Esophagus squamous epithelium (tissue), 5 donors: ENCODE data around the gene IL6. TPM values are rescaled to one million over a fixed set of nuclear protein-coding genes. Genes with fewer than 3 reads are reported as not detected.

Source experiments
- DNase-seq: peaks from one replicate; lab custom pipeline; 2025; lab: John Stamatoyannopoulos, UW
- H3K27ac ChIP-seq, 4 donors: fragments of 200-600 bp; sonication (generic); one replicate each; pipeline ENCODE4 v1.5.1; 2016 to 2019; ENCODE audit warnings: mild to moderate bottlenecking in 1 of 4
- H3K27me3 ChIP-seq, 4 donors: fragments of 200-600 bp; sonication (generic); 1 replicate in 3 of 4; 2 replicates in 1 of 4; pipeline versions ENCODE4 v1.5.1 to v1.6.0; 2017 to 2021; ENCODE audit warnings: antibody characterized with exemption in 1 of 4
- H3K36me3 ChIP-seq, 3 donors: fragments of 200-600 bp; sonication (generic); one replicate each; pipeline ENCODE4 v1.5.1; 2016 to 2019
- H3K4me1 ChIP-seq, 3 donors: fragments of 200-600 bp; sonication (generic); one replicate each; pipeline ENCODE4 v1.5.1; 2017 to 2019
- H3K4me3 ChIP-seq, 4 donors: fragments of 200-600 bp; sonication (generic); 1 replicate in 3 of 4; 2 replicates in 1 of 4; pipeline ENCODE4 v1.5.1; 2016 to 2019; ENCODE audit warnings: mild to moderate bottlenecking in 2 of 4, moderate library complexity in 1 of 4
- H3K9me3 ChIP-seq, 3 donors: fragments of 200-600 bp; sonication (generic); one replicate each; pipeline ENCODE4 v1.5.1; 2016 to 2019
- CTCF ChIP-seq, 6 experiments: fragments of 450-650 bp in 4 of 6; fragments of 200-600 bp in 2 of 6; sonication (generic) in 2 of 6; IDR thresholded peaks; one replicate each; pipeline ENCODE4 v1.5.1; 2016 to 2019; ENCODE audit warnings: antibody characterized with exemption in 6 of 6, mild to moderate bottlenecking in 4 of 6, moderate library complexity in 4 of 6
- POLR2A ChIP-seq, 4 donors: fragments of 450-650 bp; IDR thresholded peaks; one replicate each; pipeline ENCODE4 v1.6.1; 2017; ENCODE audit warnings: antibody characterized with exemption in 4 of 4, mild to moderate bottlenecking in 4 of 4, moderate library complexity in 3 of 4
- WGBS, 2 donors: methylation state at CpG; one replicate each; pipeline ENCODE4 v1.1.5; 2018; 5-methylcytosine and 5-hydroxymethylcytosine counted together
- intact Hi-C: fragments of 100-400 bp; cut with DNase I; formaldehyde crosslinking; loops from one replicate; pipeline ENCODE4 v1.15.0; 2022
- total RNA-seq, 4 donors: library from RNA; depleted of rRNA; stranded (reverse); fragments of >200 nt; gene quantifications; one replicate each; pipeline ENCODE4 v1.1.0, GENCODE V29; 2016
- donor health status: DM: yes; HTN: yes; CAD: no.

Gene IL6
- total RNA-seq, 4 donors from 2014 or later = 0.95 TPM; not detected in 3

- intact Hi-C loops = no loop called here
- WGBS, 2 donors = 71 to 75% methylated on average over 5 of the region's 5 CpGs
Measured at GRCh38 chr7:22694597-22695207, 32.3 kb upstream of the IL6 start.

GRCh38 chr7:22695476-22696132, 31.4 kb upstream of the IL6 start:
- Histone ChIP-seq H3K4me3 (no peak overlapping the region), H3K36me3 (no peaks in the 10 kb centered on the region), H3K4me1 (peaks cover 0 to 15% (median 8%) of the 10 kb centered on the region in 3 donors), H3K27me3 (no peaks in the 10 kb centered on the region), H3K9me3 (no peaks in the 10 kb centered on the region), H3K27ac (no peak overlapping the region)
- WGBS, 2 donors = 88 to 93% methylated on average over 4 to 5 of the region's 5 CpGs
- intact Hi-C loops = no loop called here
- no peak for DNase-seq
- TF ChIP-seq POLR2A (IDR thresholded peaks at IDR 0.05) (no peak), CTCF (IDR thresholded peaks at IDR 0.05) (no peak)

More at GRCh38 chr7:22694597-22695207, 32.3 kb upstream of the IL6 start:
- no peak for DNase-seq
- H3K4me3 ChIP-seq = no peak overlapping the region
- H3K9me3 ChIP-seq = no peaks in the 10 kb centered on the region
- no peak overlapping the region for H3K27ac ChIP-seq
- TF ChIP-seq CTCF (IDR thresholded peaks at IDR 0.05) (no peak), POLR2A (IDR thresholded peaks at IDR 0.05) (no peak)
- H3K4me1 ChIP-seq = peaks cover 0 to 15% (median 8%) of the 10 kb centered on the region in 3 donors
- H3K27me3 ChIP-seq = no peaks in the 10 kb centered on the region
- no peaks in the 10 kb centered on the region for H3K36me3 ChIP-seq

- intact Hi-C loops = no loop called here
- no peak for DNase-seq
- Histone ChIP-seq H3K9me3 (no peaks in the 10 kb centered on the region), H3K27me3 (no peaks in the 10 kb centered on the region), H3K4me1 (peaks cover 0 to 15% (median 8%) of the 10 kb centered on the region in 3 donors), H3K36me3 (no peaks in the 10 kb centered on the region), H3K27ac (no peak overlapping the region), H3K4me3 (no peak overlapping the region)
- no peak for TF ChIP-seq POLR2A (IDR thresholded peaks at IDR 0.05)
- no peak for TF ChIP-seq CTCF (IDR thresholded peaks at IDR 0.05)
- WGBS, 2 donors = 51 to 64% methylated on average over 4 of the region's 4 CpGs
Measured at GRCh38 chr7:22696541-22697228, 30.3 kb upstream of the IL6 start.

- no peak overlapping the region for H3K4me3 ChIP-seq
- 67 to 75% methylated on average over 1 to 2 of the region's 2 CpGs for whole genome bisulfite sequencing, 2 donors
- H3K27ac ChIP-seq = no peak overlapping the region
- no peaks in the 10 kb centered on the region for H3K9me3 ChIP-seq
- H3K36me3 ChIP-seq = no peaks in the 10 kb centered on the region
- no peaks in the 10 kb centered on the region for H3K27me3 ChIP-seq
- peaks cover 0 to 15% (median 8%) of the 10 kb centered on the region in 3 donors for H3K4me1 ChIP-seq
- intact Hi-C loops = no loop called here
- no peak for DNase-seq
- TF ChIP-seq CTCF (IDR thresholded peaks at IDR 0.05) (no peak), POLR2A (IDR thresholded peaks at IDR 0.05) (no peak)
Measured at GRCh38 chr7:22697322-22697859, 29.6 kb upstream of the IL6 start.
